HepG2 (cell line): ENCODE measurements around the gene SRSF10. TPM values are rescaled to one million over a fixed set of nuclear protein-coding genes. Genes with fewer than 3 reads are reported as not detected.
"Not testable (repeated sequence)": the region's sequence is repeated elsewhere in the genome, so short reads cannot be mapped to it uniquely, and the experiment has no call there.

ENCODE experiments used
- ATAC-seq: fragments of 200-7000 bp; cut with Tn5 transposase; 3 replicates; pipeline ENCODE4 v1.9.1; 2020; ENCODE audit warnings: mild to moderate bottlenecking, moderate library complexity
- BruUV-seq: library from RNA; stranded (reverse); fragments of 400-500 nt; replicated peaks from 2 replicates; lab custom pipeline; 2021; lab: Mats Ljungman, UMichigan
- CTCF ChIA-PET: fragments of 300-600 bp; formaldehyde crosslinking; extraction: SDS; loops from one replicate; lab custom pipeline; 2021; ENCODE audit warnings: low total read pairs, inconsistent platforms, low intra/inter-chr PET ratio; lab: Yijun Ruan, JAX
- POLR2A ChIA-PET: fragments of 350-600 bp; sonication (Branson Sonifier 250); formaldehyde crosslinking; loops from one replicate; lab custom pipeline; 2020; ENCODE audit warnings: antibody characterized with exemption, inconsistent platforms; lab: Yijun Ruan, JAX
- DNase-seq: peaks from one replicate; pipeline ENCODE4 v3.0.0-alpha.2; 2015; ENCODE audit warnings: low spot score
- FAIRE-seq: peaks from 3 replicates; lab custom pipeline; 2011; peaks lifted over from hg19 to GRCh38; lab: Jason Lieb, UNC
- H2AFZ ChIP-seq: one replicate; pipeline ENCODE4 v1.6.1; 2011; ENCODE audit warnings: low read length, inconsistent platforms
- H3K27ac ChIP-seq: fragments of 300-600 bp; 3 replicates; pipeline ENCODE4 v1.8.0; 2011; ENCODE audit warnings: mixed run types, mild to moderate bottlenecking, mixed read lengths, low read length, inconsistent platforms; ENCODE audit not compliant: insufficient read depth; ENCODE audit errors: extremely low read length
- H3K27me3 ChIP-seq, 2 experiments: fragments of 200-600 bp in 1 of 2; 2 replicates in 1 of 2; 3 replicates in 1 of 2; pipeline versions ENCODE4 v1.6.0 to v1.8.0; 2011; ENCODE audit warnings: low read length in 2 of 2, mild to moderate bottlenecking in 2 of 2, moderate library complexity in 2 of 2, inconsistent platforms in 1 of 2; ENCODE audit not compliant: insufficient read depth in 2 of 2, control insufficient read depth in 1 of 2
- H3K36me3 ChIP-seq, 2 experiments: fragments of 200-600 bp in 1 of 2; replicated peaks in 1 of 2; 2 replicates in 1 of 2; 3 replicates in 1 of 2; pipeline versions ENCODE4 v1.5.1 to v1.8.0; 2011; ENCODE audit warnings: low read length in 2 of 2, inconsistent platforms in 1 of 2; ENCODE audit not compliant: insufficient read depth in 2 of 2, control insufficient read depth in 1 of 2
- H3K4me1 ChIP-seq: 2 replicates; pipeline ENCODE4 v1.5.1; 2012; ENCODE audit warnings: low read length, inconsistent platforms; ENCODE audit not compliant: insufficient read depth
- H3K4me2 ChIP-seq: 2 replicates; pipeline ENCODE4 v1.6.0; 2011; ENCODE audit warnings: low read depth, low read length, inconsistent platforms
- H3K4me3 ChIP-seq, 3 experiments: fragments of 200-600 bp in 1 of 3; sonication (generic), shearing (Covaris generic) in 1 of 3; replicated peaks in 1 of 3; 2 replicates each; pipeline ENCODE4 v1.5.1; 2011 to 2016; ENCODE audit warnings: low read length in 3 of 3, inconsistent platforms in 2 of 3, low read depth in 2 of 3, mild to moderate bottlenecking in 2 of 3, control low read depth in 1 of 3, mixed read lengths in 1 of 3; ENCODE audit not compliant: insufficient read depth in 1 of 3
- H3K79me2 ChIP-seq: one replicate; pipeline ENCODE4 v1.6.1; 2011; ENCODE audit warnings: low read length, inconsistent platforms; ENCODE audit not compliant: insufficient read depth
- H3K9ac ChIP-seq: 2 replicates; pipeline ENCODE4 v1.6.0; 2011; ENCODE audit warnings: mild to moderate bottlenecking, low read depth, low read length, inconsistent platforms; ENCODE audit not compliant: insufficient read depth
- H3K9me3 ChIP-seq: 2 replicates; pipeline ENCODE4 v1.5.1; 2012; ENCODE audit warnings: mild to moderate bottlenecking, low read length
- H4K20me1 ChIP-seq: 2 replicates; pipeline ENCODE4 v1.6.0; 2011; ENCODE audit warnings: inconsistent platforms, mild to moderate bottlenecking, low read length, moderate library complexity; ENCODE audit not compliant: insufficient read depth
- NFE2L2 ChIP-seq: fragments of 150-350 bp; IDR thresholded peaks from 2 replicates; pipeline ENCODE4 v1.6.1; 2014; ENCODE audit warnings: low read length
- SOX6 ChIP-seq, 2 experiments: fragments of 450-650 bp in 1 of 2; sonication (generic) in 1 of 2; formaldehyde crosslinking in 1 of 2; IDR thresholded peaks; 2 replicates each; pipeline versions ENCODE4 v1.4.0 to v1.6.1; 2017 to 2020; ENCODE audit warnings: antibody characterized with exemption in 1 of 2, mild to moderate bottlenecking in 1 of 2, missing genetic modification reagents in 1 of 2
- ZNF501 ChIP-seq: sonication (generic); formaldehyde crosslinking; IDR thresholded peaks from 2 replicates; pipeline ENCODE4 v1.5.1; 2020; ENCODE audit warnings: mild to moderate bottlenecking, moderate library complexity, missing genetic modification reagents
- ZNF543 ChIP-seq: sonication (generic); formaldehyde crosslinking; IDR thresholded peaks from 2 replicates; pipeline ENCODE4 v1.4.0; 2020; ENCODE audit warnings: mild to moderate bottlenecking, missing genetic modification reagents
- ZNF546 ChIP-seq: sonication (generic); formaldehyde crosslinking; conservative IDR thresholded peaks from 2 replicates; pipeline ENCODE4 v1.8.1; 2023; ENCODE audit warnings: mild to moderate bottlenecking, missing genetic modification reagents
- ZNF616 ChIP-seq: sonication (generic); formaldehyde crosslinking; IDR thresholded peaks from 2 replicates; pipeline ENCODE4 v1.5.0; 2020; ENCODE audit warnings: low read depth, mild to moderate bottlenecking, missing genetic modification reagents
- ZNF878 ChIP-seq: sonication (generic); formaldehyde crosslinking; IDR thresholded peaks from 2 replicates; pipeline ENCODE4 v1.8.1; 2023; ENCODE audit warnings: mild to moderate bottlenecking, missing genetic modification reagents, moderate library complexity
- WGBS: methylation state at CpG from one replicate; pipeline ENCODE4 v1.1.6; 2017; ENCODE audit warnings: low lambda C conversion rate; 5-methylcytosine and 5-hydroxymethylcytosine counted together
- in situ Hi-C: cut with HindIII; loops from 2 replicates; pipeline ENCODE4 v1.10.0; 2017; ENCODE audit warnings: low pct_unique_long_range_greater_than_20kb; ENCODE audit not compliant: extremely low pct_ligation_motif_present
- intact Hi-C: fragments of 100-400 bp; cut with micrococcal nuclease; formaldehyde crosslinking; loops from one replicate; pipeline ENCODE4 v1.10.0; 2022; ENCODE audit not compliant: unreplicated experiment
- polyA plus RNA-seq, 8 experiments: library from polyadenylated mRNA; depleted of rRNA in 3 of 8; stranded (reverse) in 7 of 8; unstranded in 1 of 8; fragments of >200 nt; fragmentation: Illumina TruSeq in 4 of 8; extraction: Trizol in 4 of 8; gene quantifications; 2 replicates each; pipeline versions ENCODE4 v1.2.1 to v1.2.3, GENCODE V29; 2011 to 2016; ENCODE audit warnings: low read depth in 4 of 8, missing spikeins in 1 of 8, mixed read lengths in 1 of 8; ENCODE audit not compliant: insufficient read depth in 1 of 8
- total RNA-seq, 5 experiments: library from RNA; depleted of rRNA; stranded (reverse); fragments of >200 nt; fragmentation: Illumina TruSeq; extraction: Trizol; gene quantifications; 2 replicates each; pipeline ENCODE4 v1.2.3, GENCODE V29; 2016; ENCODE audit warnings: low read depth in 1 of 5

The SRSF10 gene
- total and polyA plus RNA-seq, 2 of the 13 experiments (the other 11 are each of a cell fraction or from before 2014, with no cell fraction given): 126 to 186 TPM

- no peak overlapping the region for H3K4me3 ChIP-seq
- CTCF ChIA-PET: no interaction called here
- intact Hi-C loops: no loop called here
- WGBS: 88% methylated on average over 10 of the region's 10 CpGs
- no peak overlapping the region for H2AFZ ChIP-seq
- H3K36me3 ChIP-seq: no peaks in the 10 kb centered on the region
- H3K9ac ChIP-seq: no peak overlapping the region
- no peaks in the 10 kb centered on the region for H3K9me3 ChIP-seq
- no peaks in the 10 kb centered on the region for H3K27me3 ChIP-seq
- no peak overlapping the region for H3K27ac ChIP-seq
- ATAC-seq: no peak
- H4K20me1 ChIP-seq: no peaks in the 10 kb centered on the region
- POLR2A ChIA-PET: no interaction called here
- no peak for DNase-seq
- no peaks in the 10 kb centered on the region for H3K79me2 ChIP-seq
- H3K4me2 ChIP-seq: no peak overlapping the region
- FAIRE-seq: no peak
- peaks cover 55% of the 10 kb centered on the region for H3K4me1 ChIP-seq
- no TSS peak for BruUV-seq
- TF ChIP-seq ZNF878 (CRISPR knock-in tag): 0 out of 2 replicates have a peak, but pooled peaks have one; percentile 27
- no peak for TF ChIP-seq ZNF543 (CRISPR knock-in tag)
- in situ Hi-C loops: no loop called here
These were observed 16.6 kb upstream of the SRSF10 start for GRCh38 chr1:23996700-23997229.

GRCh38 chr1:23995431-23995837, 15.3 kb upstream of the SRSF10 start:
- H3K9ac ChIP-seq: no peak overlapping the region
- TF ChIP-seq ZNF546 (no peak), SOX6 (IDR thresholded peaks at IDR 0.05) (no peak), SOX6 (CRISPR knock-in tag; IDR thresholded peaks at IDR 0.05) (no peak), ZNF616 (no peak), ZNF501 (CRISPR knock-in tag) (no peak), NFE2L2 (no peak)
- CTCF ChIA-PET: no interaction called here
- no peaks in the 10 kb centered on the region for H3K79me2 ChIP-seq
- in situ Hi-C loops: no loop called here
- POLR2A ChIA-PET: no interaction called here
- 89% methylated on average over 12 of the region's 13 CpGs for WGBS
- H3K27me3 ChIP-seq: no peaks in the 10 kb centered on the region
- no peaks in the 10 kb centered on the region for H3K9me3 ChIP-seq
- no peaks in the 10 kb centered on the region for H4K20me1 ChIP-seq
- intact Hi-C loops: no loop called here
- no peak overlapping the region for H3K4me3 ChIP-seq
- ATAC-seq (no peak), DNase-seq (no peak), FAIRE-seq (no peak)
- H3K4me2 ChIP-seq: no peak overlapping the region
- no TSS peak for BruUV-seq
- H3K36me3 ChIP-seq: no peaks in the 10 kb centered on the region
- peaks cover 50% of the 10 kb centered on the region for H3K4me1 ChIP-seq
- no peak overlapping the region for H2AFZ ChIP-seq
- no peak overlapping the region for H3K27ac ChIP-seq

GRCh38 chr1:23992011-23992410, 11.9 kb upstream of the SRSF10 start:
- H3K27ac ChIP-seq, POLR2A ChIA-PET, H3K4me2 ChIP-seq, in situ Hi-C loops, BruUV-seq, H3K79me2 ChIP-seq, CTCF ChIA-PET, FAIRE-seq, H3K4me3 ChIP-seq, H3K9me3 ChIP-seq, H3K27me3 ChIP-seq, H4K20me1 ChIP-seq, DNase-seq, H3K9ac ChIP-seq, intact Hi-C loops, H2AFZ ChIP-seq, H3K36me3 ChIP-seq, ATAC-seq: not testable (repeated sequence)
- 86% methylated on average over 13 of the region's 13 CpGs for WGBS
- peaks cover 23% of the 10 kb centered on the region for H3K4me1 ChIP-seq
